Umbilical cord (tissue), 2 donors: ENCODE data around the gene CORO2A. TPM values are rescaled to one million over a fixed set of nuclear protein-coding genes. Genes with fewer than 3 reads are reported as not detected.
A peak's percentile ranks its signal among the peaks of the same experiment; 100 is the strongest.
"Not testable (repeated sequence)": the region's sequence is repeated elsewhere in the genome, so short reads cannot be mapped to it uniquely, and the experiment has no call there.

Experiments
- DNase-seq: peaks from one replicate; pipeline ENCODE4 v3.0.0-alpha.2; 2015; ENCODE audit warnings: low spot score
- total RNA-seq: library from RNA; depleted of rRNA; stranded (reverse); fragments of >200 nt; gene quantifications from one replicate; pipeline ENCODE4 v1.2.3, GENCODE V29; 2014; ENCODE audit warnings: low replicate concordance; ENCODE audit not compliant: insufficient read depth

CORO2A gene
- total RNA-seq, 1 donor from 2014 or later, result 3.9 TPM

GRCh38 chr9:98117984-98118639 lies 74.3 kb downstream of the CORO2A start:
- DNase-seq, result no peak

- not testable (repeated sequence) for DNase-seq
These were observed 75.3 kb downstream of the CORO2A start for GRCh38 chr9:98117097-98117496.

GRCh38 chr9:98109052-98109451 lies 83.4 kb downstream of the CORO2A start:
- no peak for DNase-seq

GRCh38 chr9:98108531-98109031 lies 83.9 kb downstream of the CORO2A start:
- no peak for DNase-seq

GRCh38 chr9:98107926-98108325 lies 84.5 kb downstream of the CORO2A start:
- no peak for DNase-seq

GRCh38 chr9:98105006-98105405 lies 87.4 kb downstream of the CORO2A start:
- no peak for DNase-seq

- DNase-seq, result no peak
These were observed 88.0 kb downstream of the CORO2A start for GRCh38 chr9:98104445-98104881.

GRCh38 chr9:98101868-98102273 lies 90.6 kb downstream of the CORO2A start:
- no peak for DNase-seq

GRCh38 chr9:98101416-98101815 lies 91.0 kb downstream of the CORO2A start:
- no peak for DNase-seq

- DNase-seq, result no peak
These were observed 92.0 kb downstream of the CORO2A start for GRCh38 chr9:98100456-98100855.

GRCh38 chr9:98099898-98100297 lies 92.5 kb downstream of the CORO2A start:
- peak; percentile 52 for DNase-seq

GRCh38 chr9:98099346-98099745 lies 93.1 kb downstream of the CORO2A start:
- no peak for DNase-seq

- DNase-seq, result no peak
These were observed 94.6 kb downstream of the CORO2A start for GRCh38 chr9:98097836-98098235.

GRCh38 chr9:98096091-98096490 lies 96.3 kb downstream of the CORO2A start:
- no peak for DNase-seq

GRCh38 chr9:98095401-98095800 lies 97.0 kb downstream of the CORO2A start:
- DNase-seq, result no peak

GRCh38 chr9:98094851-98095250 lies 97.6 kb downstream of the CORO2A start:
- DNase-seq, result no peak

GRCh38 chr9:98094316-98094715 lies 98.1 kb downstream of the CORO2A start:
- DNase-seq, result no peak

- DNase-seq, result no peak
These were observed 99.9 kb downstream of the CORO2A start for GRCh38 chr9:98092613-98092931.

GRCh38 chr9:98091735-98092612 lies 100.5 kb downstream of the CORO2A start:
- DNase-seq, result peak; percentile 76

GRCh38 chr9:98090674-98091073 lies 101.8 kb downstream of the CORO2A start:
- not testable (repeated sequence) for DNase-seq

GRCh38 chr9:98087420-98088354 lies 104.8 kb downstream of the CORO2A start:
- DNase-seq, result peak; percentile 38

- no peak for DNase-seq
These were observed 106.0 kb downstream of the CORO2A start for GRCh38 chr9:98086461-98086860.
